ENCODE measurements around the gene PHLPP2.
"Not testable (repeated sequence)": the region's sequence is repeated elsewhere in the genome, so short reads cannot be mapped to it uniquely, and the experiment has no call there.

Gene PHLPP2

GRCh38 chr16:71622088-71622487, 102.4 kb downstream of the PHLPP2 start:
- no peak for DNase-seq (ENCODE audit: low read depth in 2 of 2)

DNA sequence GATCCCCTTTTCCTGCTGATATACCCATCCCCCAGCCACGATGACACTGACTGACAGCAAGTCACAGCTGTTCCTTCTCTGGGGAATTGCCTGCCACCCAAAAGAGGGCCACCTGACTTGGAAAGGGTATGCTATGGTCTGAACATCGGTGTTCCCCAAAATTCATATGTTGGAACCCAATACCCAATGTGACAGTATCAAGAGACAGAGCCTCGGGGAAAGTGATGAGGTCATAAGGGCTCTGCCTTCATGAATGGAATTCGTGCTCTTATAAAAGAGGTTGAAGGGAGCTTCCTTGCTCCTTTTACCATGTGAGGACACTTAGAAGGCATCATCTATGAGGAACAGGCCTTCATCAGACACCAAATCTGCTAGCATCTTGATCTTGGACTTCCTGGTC, 106.1 kb downstream of the PHLPP2 start:
- DNase-seq (ENCODE audit: low read depth in 2 of 2): no peak

DNA sequence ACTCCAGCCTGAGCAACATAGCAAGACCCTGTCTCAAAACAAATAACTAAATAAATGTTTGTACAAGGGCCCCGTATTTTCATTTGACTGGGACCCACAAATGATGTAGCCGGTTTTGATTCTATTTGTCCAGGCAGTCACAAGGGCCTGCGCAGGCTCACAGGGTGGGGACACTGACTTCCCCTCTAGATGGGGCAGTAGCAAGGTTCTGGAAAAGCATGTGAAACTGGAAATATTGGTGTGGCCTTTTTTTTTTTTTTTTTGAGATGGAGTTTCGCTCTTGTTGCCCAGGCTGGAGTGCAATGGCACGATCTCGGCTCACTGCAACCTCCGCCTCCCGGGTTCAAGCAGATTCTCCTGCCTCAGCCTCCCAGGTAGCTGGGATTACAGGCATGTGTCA, 109.5 kb downstream of the PHLPP2 start:
- DNase-seq (ENCODE audit: low read depth in 2 of 2): not testable (repeated sequence)

- DNase-seq (ENCODE audit: low read depth in 2 of 2): peak; percentile 38 to 43
Measured at GRCh38 chr16:71610936-71611871, 113.3 kb downstream of the PHLPP2 start.

- no peak for DNase-seq (ENCODE audit: low read depth in 2 of 2)
Measured at GRCh38 chr16:71610447-71610846, 114.1 kb downstream of the PHLPP2 start.

GRCh38 chr16:71609066-71609465, 115.4 kb downstream of the PHLPP2 start:
- DNase-seq (ENCODE audit: low read depth in 2 of 2): no peak

GRCh38 chr16:71600822-71601221, 123.7 kb downstream of the PHLPP2 start:
- DNase-seq (ENCODE audit: low read depth in 2 of 2): no peak

DNA sequence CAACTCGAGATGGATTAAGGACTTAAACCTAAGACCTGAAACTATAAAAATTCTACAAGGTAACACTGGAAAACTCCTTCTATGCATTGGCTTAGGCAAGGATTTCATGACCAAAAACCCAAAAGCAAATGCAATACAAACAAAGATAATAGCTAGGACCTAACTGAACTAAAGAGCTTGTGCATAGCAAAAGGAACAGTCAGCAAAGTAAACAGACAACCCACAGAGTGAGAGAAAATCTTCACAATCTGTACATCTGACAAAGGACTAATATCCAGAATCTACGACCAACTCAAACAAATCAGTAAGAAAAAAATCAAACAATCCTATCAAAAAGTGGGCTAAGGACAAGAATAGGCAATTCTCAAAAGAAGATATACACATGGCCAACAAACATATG, 126.1 kb downstream of the PHLPP2 start:
- DNase-seq (ENCODE audit: low read depth in 2 of 2): not testable (repeated sequence)

DNA sequence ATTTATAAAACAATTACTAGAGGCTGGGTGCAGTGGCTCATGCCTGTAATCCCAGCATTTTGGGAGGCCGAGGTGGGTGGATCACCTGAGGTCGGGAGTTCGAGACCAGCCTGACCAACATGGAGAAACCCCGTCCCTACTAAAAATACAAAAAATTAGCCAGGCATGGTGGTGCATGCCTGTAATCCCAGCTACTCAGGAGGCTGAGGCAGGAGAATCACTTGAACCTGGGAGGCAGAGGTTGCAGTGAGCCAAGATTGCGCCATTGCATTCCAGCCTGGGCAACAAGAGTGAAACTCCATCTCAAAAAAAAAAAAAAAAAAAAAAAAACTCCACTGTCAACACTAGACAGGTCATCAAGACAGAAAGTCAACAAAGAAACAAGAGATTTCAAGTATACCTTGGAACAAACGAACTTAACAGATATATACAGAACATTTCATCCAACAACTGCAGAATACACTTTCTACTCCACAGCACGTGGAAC, 129.1 kb downstream of the PHLPP2 start:
- DNase-seq (ENCODE audit: low read depth in 2 of 2): not testable (repeated sequence)
